ES-I3 (cell line): ENCODE measurements around the gene NTM.

Source experiments
- H3K36me3 ChIP-seq: 2 replicates; pipeline ENCODE4 v1.6.1; 2013; ENCODE audit warnings: mild to moderate bottlenecking, low read length, control low read depth, moderate library complexity; ENCODE audit not compliant: insufficient read depth
- H3K4me1 ChIP-seq: 2 replicates; pipeline ENCODE4 v1.6.1; 2013; ENCODE audit warnings: mild to moderate bottlenecking, control low read depth, low read length; ENCODE audit not compliant: insufficient read depth
- H3K9ac ChIP-seq: 2 replicates; pipeline ENCODE4 v1.6.1; 2013; ENCODE audit warnings: low read depth, mild to moderate bottlenecking, low read length, moderate library complexity
- H3K9me3 ChIP-seq: 2 replicates; pipeline ENCODE4 v1.6.1; 2013; ENCODE audit warnings: mild to moderate bottlenecking, low read length, moderate library complexity; ENCODE audit not compliant: control insufficient read depth, insufficient read depth

Gene NTM

GRCh38 chr11:131568318-131568717 is 197.9 kb downstream of the NTM start:
- H3K4me1 ChIP-seq = peaks cover 5% of the 10 kb centered on the region; the same call in 1 of the 2 replicates
- no peaks in the 10 kb centered on the region for H3K9me3 ChIP-seq
- no peaks in the 10 kb centered on the region for H3K36me3 ChIP-seq
- H3K9ac ChIP-seq = no peak overlapping the region

GRCh38 chr11:131571571-131571970 is 201.2 kb downstream of the NTM start:
- Histone ChIP-seq H3K36me3 (no peaks in the 10 kb centered on the region), H3K9ac (no peak overlapping the region), H3K9me3 (no peaks in the 10 kb centered on the region), H3K4me1 (no peaks in the 10 kb centered on the region)

GRCh38 chr11:131572423-131572822 is 202.0 kb downstream of the NTM start:
- H3K4me1 ChIP-seq = no peaks in the 10 kb centered on the region
- no peaks in the 10 kb centered on the region for H3K36me3 ChIP-seq
- no peaks in the 10 kb centered on the region for H3K9me3 ChIP-seq
- no peak overlapping the region for H3K9ac ChIP-seq

GRCh38 chr11:131579932-131580387 is 209.5 kb downstream of the NTM start:
- H3K4me1 ChIP-seq = 0 out of 2 replicates have a peak, but pooled peaks cover 13% of the 10 kb centered on the region
- no peak overlapping the region for H3K9ac ChIP-seq
- H3K36me3 ChIP-seq = no peaks in the 10 kb centered on the region
- no peaks in the 10 kb centered on the region for H3K9me3 ChIP-seq

- Histone ChIP-seq H3K36me3 (no peaks in the 10 kb centered on the region), H3K9me3 (no peaks in the 10 kb centered on the region), H3K4me1 (0 out of 2 replicates have a peak, but pooled peaks cover 16% of the 10 kb centered on the region), H3K9ac (no peak overlapping the region)
Observed at GRCh38 chr11:131580476-131580875, 210.1 kb downstream of the NTM start.

GRCh38 chr11:131581046-131581445 is 210.6 kb downstream of the NTM start:
- no peaks in the 10 kb centered on the region for H3K9me3 ChIP-seq
- H3K36me3 ChIP-seq = no peaks in the 10 kb centered on the region
- H3K9ac ChIP-seq = no peak overlapping the region
- 0 out of 2 replicates have a peak, but pooled peaks cover 19% of the 10 kb centered on the region for H3K4me1 ChIP-seq

GRCh38 chr11:131582021-131582525 is 211.7 kb downstream of the NTM start:
- Histone ChIP-seq H3K4me1 (0 out of 2 replicates have a peak, but pooled peaks cover 19% of the 10 kb centered on the region), H3K9ac (no peak overlapping the region), H3K9me3 (no peaks in the 10 kb centered on the region), H3K36me3 (no peaks in the 10 kb centered on the region)

GRCh38 chr11:131583421-131583820 is 213.0 kb downstream of the NTM start:
- Histone ChIP-seq H3K36me3 (no peaks in the 10 kb centered on the region), H3K4me1 (0 out of 2 replicates have a peak, but pooled peaks cover 19% of the 10 kb centered on the region), H3K9ac (no peak overlapping the region), H3K9me3 (no peaks in the 10 kb centered on the region)

GRCh38 chr11:131583938-131584337 is 213.5 kb downstream of the NTM start:
- Histone ChIP-seq H3K36me3 (no peaks in the 10 kb centered on the region), H3K9me3 (no peaks in the 10 kb centered on the region)

GRCh38 chr11:131584785-131585592 is 214.6 kb downstream of the NTM start:
- peaks cover 19% of the 10 kb centered on the region; the same call in 1 of the 2 replicates for H3K4me1 ChIP-seq

More at GRCh38 chr11:131583938-131584337, 213.5 kb downstream of the NTM start:
- H3K9ac ChIP-seq = no peak overlapping the region
- 0 out of 2 replicates have a peak, but pooled peaks cover 19% of the 10 kb centered on the region for H3K4me1 ChIP-seq

GRCh38 chr11:131588057-131588456 is 217.6 kb downstream of the NTM start:
- H3K9ac ChIP-seq = no peak overlapping the region
- H3K9me3 ChIP-seq = no peaks in the 10 kb centered on the region
- no peaks in the 10 kb centered on the region for H3K36me3 ChIP-seq
- peaks cover 25% of the 10 kb centered on the region for H3K4me1 ChIP-seq

More at GRCh38 chr11:131584785-131585592, 214.6 kb downstream of the NTM start:
- Histone ChIP-seq H3K36me3 (no peaks in the 10 kb centered on the region), H3K9ac (no peak overlapping the region), H3K9me3 (no peaks in the 10 kb centered on the region)

GRCh38 chr11:131591051-131591461 is 220.6 kb downstream of the NTM start:
- Histone ChIP-seq H3K9ac (no peak overlapping the region), H3K4me1 (peaks cover 26% of the 10 kb centered on the region), H3K9me3 (no peaks in the 10 kb centered on the region), H3K36me3 (no peaks in the 10 kb centered on the region)

- peaks cover 26% of the 10 kb centered on the region for H3K4me1 ChIP-seq
- no peaks in the 10 kb centered on the region for H3K36me3 ChIP-seq
- H3K9me3 ChIP-seq = no peaks in the 10 kb centered on the region
- no peak overlapping the region for H3K9ac ChIP-seq
Observed at GRCh38 chr11:131592152-131592551, 221.7 kb downstream of the NTM start.

GRCh38 chr11:131592734-131593133 is 222.3 kb downstream of the NTM start:
- Histone ChIP-seq H3K4me1 (peaks cover 26% of the 10 kb centered on the region), H3K9ac (no peak overlapping the region), H3K36me3 (no peaks in the 10 kb centered on the region), H3K9me3 (no peaks in the 10 kb centered on the region)

- Histone ChIP-seq H3K9ac (no peak overlapping the region), H3K36me3 (no peaks in the 10 kb centered on the region), H3K9me3 (no peaks in the 10 kb centered on the region), H3K4me1 (peaks cover 32% of the 10 kb centered on the region)
Observed at GRCh38 chr11:131593301-131593700, 222.9 kb downstream of the NTM start.
